ENCODE results near the gene MAN1C1. TPM values are rescaled to one million over a fixed set of nuclear protein-coding genes. Genes with fewer than 3 reads are reported as not detected.

Gene MAN1C1
- total RNA-seq, 1 experiment from 2014 or later, result 2.1 TPM

Other genes with a start within 250 kb of the MAN1C1 start
- gene RHCE, start 196.0 kb upstream of the MAN1C1 start, total RNA-seq (2014; rRNA removed), result 0.92 and 1.6 TPM in 2 replicates
- 12.8 and 14.5 TPM in 2 replicates for gene MACO1, start 185.9 kb upstream of the MAN1C1 start, total RNA-seq (2014; rRNA removed)
- gene LDLRAP1, start 73.2 kb upstream of the MAN1C1 start, total RNA-seq (2014; rRNA removed), result 13.1 and 13.2 TPM in 2 replicates
- 35.5 and 43.1 TPM in 2 replicates for gene SELENON, start 183.4 kb downstream of the MAN1C1 start, total RNA-seq (2014; rRNA removed)
- gene MTFR1L, start 203.2 kb downstream of the MAN1C1 start, total RNA-seq (2014; rRNA removed), result 47.4 and 53.7 TPM in 2 replicates
- gene AUNIP, start 242.7 kb downstream of the MAN1C1 start, total RNA-seq (2014; rRNA removed), result 9.5 and 9.7 TPM in 2 replicates